ENCODE data around the gene USP20. TPM values are rescaled to one million over a fixed set of nuclear protein-coding genes. Genes with fewer than 3 reads are reported as not detected.

Gene USP20
- total RNA-seq, 1 donor from 2014 or later, result 44.3 TPM

- peaks cover 43% of the 10 kb centered on the region for H3K36me3 Mint-ChIP-seq (ENCODE audit: low read depth)
- peaks cover 53% of the 10 kb centered on the region for H3K4me1 Mint-ChIP-seq
- peak overlapping the region; percentile 84 for H3K27ac Mint-ChIP-seq
- peak overlapping the region; percentile 10 for H3K4me3 Mint-ChIP-seq
- intact Hi-C loops (cut with micrococcal nuclease), result no loop called here
- DNase-seq, result peak; percentile 77
- no peaks in the 10 kb centered on the region for H3K27me3 Mint-ChIP-seq
- H3K9me3 Mint-ChIP-seq, result no peaks in the 10 kb centered on the region
Observed at GRCh38 chr9:129930743-129931142, 95.5 kb downstream of the USP20 start.

Other genes with a start within 250 kb of the USP20 start
- gene C9orf50, start 214.4 kb upstream of the USP20 start, total RNA-seq, result not detected in 2 replicates
- 72.0 and 72.4 TPM in 2 replicates for gene NTMT1, start 209.3 kb upstream of the USP20 start, total RNA-seq
- 21.9 and 22.7 TPM in 2 replicates for gene ASB6, start 193.3 kb upstream of the USP20 start, total RNA-seq
- 3.4 and 3.8 TPM in 2 replicates for gene PRRX2, start 169.8 kb upstream of the USP20 start, total RNA-seq
- gene PTGES, start 82.4 kb upstream of the USP20 start, total RNA-seq, result 0.09 and 0.12 TPM in 2 replicates
- 22.7 and 24.1 TPM in 2 replicates for gene TOR1B, start 32.3 kb upstream of the USP20 start, total RNA-seq
- gene TOR1A, start 11.3 kb upstream of the USP20 start, total RNA-seq, result 55.1 and 60.5 TPM in 2 replicates
- 59.9 and 60.9 TPM in 2 replicates for gene C9orf78, start 183 bp upstream of the USP20 start, total RNA-seq
- 245 TPM in 2 replicates for gene FNBP1, start 207.7 kb downstream of the USP20 start, total RNA-seq
- 19.2 and 23.6 TPM in 2 replicates for gene GPR107, start 218.4 kb downstream of the USP20 start, total RNA-seq

All from activated CD4-positive, alpha-beta T cell treated with anti-CD3 and anti-CD28 coated beads, Interleukin-2, amount 10 ng/mL, durations not matched to agents 24 days and 14 days (primary cell).